Measurements from ENCODE around the gene KCTD1.

- TF ChIP-seq CTCF (IDR thresholded peaks at IDR 0.05) (no peak), EZH2 (IDR thresholded peaks at IDR 0.05) (no peak), EZH2phosphoT487 (IDR thresholded peaks at IDR 0.05) (no peak)
These were observed 45.3 kb upstream of the KCTD1 start for GRCh38 chr18:26593365-26594320.

Measured in neural progenitor cell (in vitro differentiated cells).